Smooth muscle cell (in vitro differentiated cells): ENCODE data around the gene NXPE4. TPM values are rescaled to one million over a fixed set of nuclear protein-coding genes. Genes with fewer than 3 reads are reported as not detected.

Experiments used
- DNase-seq: peaks from one replicate; lab custom pipeline; 2025; ENCODE audit not compliant: unreplicated experiment; lab: John Stamatoyannopoulos, UW
- H2AFZ ChIP-seq: fragments of 200-600 bp; sonication (generic); 2 replicates; pipeline ENCODE4 v1.6.0; 2016; ENCODE audit warnings: antibody characterized with exemption, low read depth, mild to moderate bottlenecking
- H3F3A ChIP-seq: fragments of 200-600 bp; sonication (generic); 2 replicates; pipeline ENCODE4 v1.6.0; 2017; ENCODE audit warnings: antibody characterized with exemption, low read depth
- H3K27ac ChIP-seq: fragments of 200-600 bp; sonication (generic); 2 replicates; pipeline ENCODE4 v1.5.1; 2016; ENCODE audit warnings: low read depth, mild to moderate bottlenecking
- H3K27me3 ChIP-seq: fragments of 200-600 bp; sonication (generic); 2 replicates; pipeline ENCODE4 v1.6.1; 2016; ENCODE audit warnings: low read depth, mild to moderate bottlenecking
- H3K36me3 ChIP-seq: fragments of 200-600 bp; sonication (generic); 2 replicates; pipeline ENCODE4 v1.5.1; 2016; ENCODE audit warnings: low read depth
- H3K4me1 ChIP-seq: fragments of 200-600 bp; sonication (generic); 2 replicates; pipeline ENCODE4 v1.5.1; 2016; ENCODE audit warnings: low read depth
- H3K4me2 ChIP-seq: fragments of 200-600 bp; sonication (generic); 2 replicates; pipeline ENCODE4 v1.6.0; 2016; ENCODE audit warnings: mild to moderate bottlenecking
- H3K4me3 ChIP-seq: fragments of 200-600 bp; sonication (generic); 2 replicates; pipeline ENCODE4 v1.5.1; 2016; ENCODE audit warnings: mild to moderate bottlenecking
- H3K79me2 ChIP-seq: fragments of 200-600 bp; sonication (generic); 2 replicates; pipeline ENCODE4 v1.6.0; 2016; ENCODE audit warnings: low read depth, mild to moderate bottlenecking
- H3K9ac ChIP-seq: fragments of 200-600 bp; sonication (generic); 2 replicates; pipeline ENCODE4 v1.6.0; 2016; ENCODE audit warnings: low read depth
- H3K9me3 ChIP-seq: fragments of 200-600 bp; sonication (generic); replicated peaks from 2 replicates; pipeline ENCODE4 v1.5.1; 2016; ENCODE audit warnings: low read depth
- H4K20me1 ChIP-seq: fragments of 200-600 bp; sonication (generic); 2 replicates; pipeline ENCODE4 v1.6.0; 2016; ENCODE audit warnings: low read depth
- WGBS: methylation state at CpG from one replicate; pipeline ENCODE4 v1.1.7; 2016; ENCODE audit warnings: low lambda C conversion rate; 5-methylcytosine and 5-hydroxymethylcytosine counted together
- polyA plus RNA-seq: library from polyadenylated mRNA; unstranded; fragments of >200 nt; fragmentation: Nextera tagmentation; extraction: Ambion mirVana; gene quantifications from 2 replicates; pipeline ENCODE4 v1.2.1, GENCODE V29; 2016
- total RNA-seq: library from RNA; depleted of rRNA; stranded (reverse); fragments of >200 nt; gene quantifications from 2 replicates; pipeline ENCODE4 v1.2.3, GENCODE V29; 2014
- TF ChIP-seq, protein P1 (sequence below): fragments of 200-600 bp; sonication (generic); IDR thresholded peaks from 2 replicates; pipeline ENCODE4 v1.5.1; 2017; ENCODE audit warnings: borderline replicate concordance, mild to moderate bottlenecking, antibody characterized with exemption; ENCODE audit not compliant: insufficient read depth, poor library complexity, severe bottlenecking

Gene NXPE4
- total and polyA plus RNA-seq, 2 experiments from 2014 or later: not detected

- H3K4me3 ChIP-seq: no peak overlapping the region
- TF ChIP-seq, protein P1, sequence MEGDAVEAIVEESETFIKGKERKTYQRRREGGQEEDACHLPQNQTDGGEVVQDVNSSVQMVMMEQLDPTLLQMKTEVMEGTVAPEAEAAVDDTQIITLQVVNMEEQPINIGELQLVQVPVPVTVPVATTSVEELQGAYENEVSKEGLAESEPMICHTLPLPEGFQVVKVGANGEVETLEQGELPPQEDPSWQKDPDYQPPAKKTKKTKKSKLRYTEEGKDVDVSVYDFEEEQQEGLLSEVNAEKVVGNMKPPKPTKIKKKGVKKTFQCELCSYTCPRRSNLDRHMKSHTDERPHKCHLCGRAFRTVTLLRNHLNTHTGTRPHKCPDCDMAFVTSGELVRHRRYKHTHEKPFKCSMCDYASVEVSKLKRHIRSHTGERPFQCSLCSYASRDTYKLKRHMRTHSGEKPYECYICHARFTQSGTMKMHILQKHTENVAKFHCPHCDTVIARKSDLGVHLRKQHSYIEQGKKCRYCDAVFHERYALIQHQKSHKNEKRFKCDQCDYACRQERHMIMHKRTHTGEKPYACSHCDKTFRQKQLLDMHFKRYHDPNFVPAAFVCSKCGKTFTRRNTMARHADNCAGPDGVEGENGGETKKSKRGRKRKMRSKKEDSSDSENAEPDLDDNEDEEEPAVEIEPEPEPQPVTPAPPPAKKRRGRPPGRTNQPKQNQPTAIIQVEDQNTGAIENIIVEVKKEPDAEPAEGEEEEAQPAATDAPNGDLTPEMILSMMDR: no peak
- H2AFZ ChIP-seq: no peak overlapping the region
- DNase-seq: no peak
- no peaks in the 10 kb centered on the region for H3F3A ChIP-seq
- H3K4me2 ChIP-seq: no peak overlapping the region
- no peaks in the 10 kb centered on the region for H3K4me1 ChIP-seq
- H3K36me3 ChIP-seq: no peaks in the 10 kb centered on the region
- no peaks in the 10 kb centered on the region for H3K9me3 ChIP-seq
- WGBS: 82% methylated on average over 1 of the region's 1 CpG
- H3K27ac ChIP-seq: no peak overlapping the region
- no peaks in the 10 kb centered on the region for H4K20me1 ChIP-seq
- H3K9ac ChIP-seq: no peak overlapping the region
- no peaks in the 10 kb centered on the region for H3K79me2 ChIP-seq
- H3K27me3 ChIP-seq: no peaks in the 10 kb centered on the region
Measured at GRCh38 chr11:114596175-114596919, 761 bp upstream of the NXPE4 start.

GRCh38 chr11:114594703-114595102 is 883 bp downstream of the NXPE4 start:
- Histone ChIP-seq H3K27ac (no peak overlapping the region), H3K4me1 (no peaks in the 10 kb centered on the region), H3K27me3 (no peaks in the 10 kb centered on the region), H3K4me3 (no peak overlapping the region), H3K4me2 (no peak overlapping the region), H3K36me3 (no peaks in the 10 kb centered on the region), H2AFZ (no peak overlapping the region), H3F3A (no peaks in the 10 kb centered on the region), H3K79me2 (no peaks in the 10 kb centered on the region), H3K9me3 (no peaks in the 10 kb centered on the region), H3K9ac (no peak overlapping the region), H4K20me1 (no peaks in the 10 kb centered on the region)
- no peak for DNase-seq
- 93% methylated on average over 3 of the region's 3 CpGs for WGBS
- TF ChIP-seq, protein P1: no peak

DNA sequence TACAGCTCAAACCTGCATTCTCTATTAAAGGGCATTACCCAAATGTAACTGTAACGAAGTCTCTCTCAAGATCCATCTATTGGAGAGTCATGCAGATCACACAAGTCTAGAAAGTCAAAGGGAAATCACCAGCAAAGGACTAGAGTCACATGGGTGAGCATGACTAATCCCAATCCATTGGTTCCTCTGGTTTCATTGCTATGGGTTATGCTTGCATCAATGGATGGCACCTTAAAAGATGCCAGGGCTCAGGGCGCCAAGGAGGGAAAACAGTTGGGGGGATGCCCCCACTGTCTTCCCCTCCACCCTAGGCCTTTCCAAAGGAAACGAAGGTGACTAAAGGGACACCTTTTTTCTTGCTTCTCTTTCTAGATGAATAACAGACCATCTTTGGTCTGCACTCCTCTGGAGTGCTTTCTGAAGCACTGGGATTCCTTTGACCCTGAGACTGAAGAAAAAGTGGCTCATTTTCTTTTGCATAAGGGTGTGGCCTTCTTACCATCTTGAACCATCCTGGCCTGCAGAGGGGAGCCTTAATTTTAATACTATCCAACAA is 8.1 kb downstream of the NXPE4 start:
- H3K9ac ChIP-seq: no peak overlapping the region

More for the DNA sequence above, 8.1 kb downstream of the NXPE4 start:
- Histone ChIP-seq H3K27ac (no peak overlapping the region), H3K36me3 (no peaks in the 10 kb centered on the region), H3K27me3 (no peaks in the 10 kb centered on the region), H4K20me1 (no peaks in the 10 kb centered on the region), H3F3A (no peaks in the 10 kb centered on the region), H3K79me2 (no peaks in the 10 kb centered on the region), H2AFZ (no peak overlapping the region), H3K4me2 (no peak overlapping the region), H3K9me3 (peaks cover 27% of the 10 kb centered on the region), H3K4me3 (no peak overlapping the region), H3K4me1 (no peaks in the 10 kb centered on the region)
- WGBS: 89% methylated on average over 3 of the region's 3 CpGs
- TF ChIP-seq, protein P1: no peak
- DNase-seq: no peak
